Left ventricle myocardium superior (tissue), 1 donor: ENCODE measurements around the gene NCOA7. TPM values are rescaled to one million over a fixed set of nuclear protein-coding genes. Genes with fewer than 3 reads are reported as not detected.
"Not testable (repeated sequence)": the region's sequence is repeated elsewhere in the genome, so short reads cannot be mapped to it uniquely, and the experiment has no call there.

Source experiments
- ATAC-seq: fragments of 200-7000 bp; cut with Tn5 transposase; one replicate; pipeline ENCODE4 v1.9.1; 2020; ENCODE audit warnings: mild to moderate bottlenecking, moderate library complexity
- DNase-seq: peaks from one replicate; pipeline ENCODE4 v3.0.0-alpha.2; 2020
- intact Hi-C: fragments of 100-400 bp; cut with micrococcal nuclease; formaldehyde crosslinking; loops from one replicate; pipeline ENCODE4 v1.11.0; 2022
- total RNA-seq: library from RNA; stranded (reverse); fragmentation: NEBNext Ultra II Directional; extraction: Animal tissue kit (Norgen Biotek cat#: 25700); gene quantifications from one replicate; pipeline ENCODE4 v1.2.1, GENCODE V29; 2021
- donor health status: DM: no; HTN: yes; CAD: no; lungs with severe emphysema.

Gene NCOA7
- total RNA-seq, 1 donor from 2014 or later = 10.2 TPM

DNA sequence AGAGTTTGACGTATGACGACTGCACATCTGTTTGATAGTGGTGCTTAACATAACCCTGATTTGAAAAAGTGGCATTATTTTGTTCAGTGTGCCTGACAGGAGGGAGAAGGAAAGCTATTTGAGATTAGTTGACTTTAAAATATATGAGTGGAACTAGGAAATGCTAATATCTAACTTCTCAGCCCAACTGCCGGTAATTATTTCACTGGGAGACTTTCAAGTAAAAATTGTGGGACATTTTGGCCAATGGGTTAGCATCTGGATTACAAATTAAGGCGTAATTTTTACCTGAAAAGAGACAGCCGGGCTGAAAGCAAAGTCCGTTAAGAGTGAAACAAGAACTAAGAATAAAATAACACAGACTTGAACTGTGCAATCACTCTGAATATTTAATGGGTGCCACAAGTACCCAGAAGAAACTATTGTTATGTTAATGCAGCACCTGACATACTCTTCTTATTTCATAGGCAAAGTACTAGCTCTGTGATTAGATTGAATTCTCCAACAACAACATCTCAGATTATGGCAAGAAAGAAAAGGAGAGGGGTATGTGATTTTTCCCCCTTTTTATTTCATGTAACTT is 39.3 kb upstream of the NCOA7 start:
- intact Hi-C loops = loop anchor here (5.0 kb wide), 1 partner anchor 439 kb away; no protein-coding TSS in a partner anchor
- ATAC-seq (no peak), DNase-seq (no peak)

DNA sequence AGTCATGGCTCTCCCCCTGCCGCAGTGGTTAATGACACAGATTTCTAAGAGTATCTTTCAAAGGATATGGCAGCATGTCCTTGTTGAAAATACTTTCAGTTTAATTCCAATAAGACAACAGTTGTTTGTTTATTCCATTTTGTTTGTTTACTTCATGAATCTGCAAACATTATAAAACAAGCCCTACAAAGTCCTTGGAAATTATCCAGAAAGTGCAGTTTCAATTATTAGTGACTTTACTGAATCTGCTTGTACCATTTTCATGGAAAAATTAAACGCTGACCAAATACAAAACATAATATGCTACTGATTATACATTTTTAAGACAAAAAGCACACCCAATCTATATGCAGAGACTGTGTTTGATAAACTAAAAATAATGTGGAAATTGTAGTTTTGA is 38.0 kb upstream of the NCOA7 start:
- intact Hi-C loops = loop anchor here (5.0 kb wide), 1 partner anchor 440 kb away; no protein-coding TSS in a partner anchor
- no peak for ATAC-seq
- no peak for DNase-seq

DNA sequence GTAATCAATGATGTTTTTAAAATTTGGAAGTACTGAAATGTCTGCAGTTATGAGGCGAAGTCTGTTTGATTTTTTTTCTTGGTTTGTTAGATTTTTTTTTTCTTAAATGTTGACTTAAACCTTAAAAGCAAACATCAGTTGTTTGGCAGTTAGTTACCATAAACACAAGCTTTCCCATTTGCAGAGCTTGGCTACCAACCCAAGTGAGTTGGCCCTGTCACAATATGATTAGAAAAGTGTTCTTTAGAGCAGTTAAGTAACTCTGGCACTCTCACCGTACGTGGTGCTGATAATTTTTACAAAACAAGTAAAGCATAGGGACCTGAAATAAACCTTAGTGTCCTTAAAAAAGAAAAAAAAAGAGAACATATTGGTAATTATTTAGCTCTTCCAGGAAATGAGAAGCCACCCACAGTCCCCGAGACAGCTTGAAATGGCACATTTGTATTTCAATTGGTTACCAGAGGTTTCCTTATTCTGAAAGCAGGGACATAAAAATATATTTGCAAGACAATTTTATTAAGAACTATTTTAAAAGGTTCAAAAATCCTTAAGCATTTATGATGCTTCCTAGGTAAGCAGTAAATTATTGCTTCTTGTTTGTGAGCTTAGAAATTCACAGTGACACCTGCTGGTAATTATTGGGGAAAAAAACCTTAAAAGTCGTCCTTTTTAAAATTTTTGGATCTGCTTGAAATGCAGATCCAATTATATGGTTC is 37.4 kb upstream of the NCOA7 start:
- ATAC-seq (no peak), DNase-seq (no peak)
- intact Hi-C loops = loop anchor here (5.0 kb wide), 1 partner anchor 441 kb away; no protein-coding TSS in a partner anchor

DNA sequence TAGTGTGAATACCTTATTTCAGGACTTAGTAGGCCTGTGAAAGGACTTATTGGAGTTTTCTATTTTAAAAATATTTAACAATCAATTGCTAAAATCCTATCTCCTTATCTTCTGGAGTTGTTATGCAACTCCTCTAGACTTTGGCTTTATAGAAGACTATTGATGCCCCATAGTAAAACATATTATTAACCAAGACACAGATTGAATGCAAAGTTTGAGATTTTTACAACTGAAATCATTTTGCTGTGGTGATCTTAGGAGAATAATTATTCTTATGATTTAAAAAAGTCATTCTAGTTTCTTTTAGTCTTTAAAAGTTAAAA is 36.9 kb upstream of the NCOA7 start:
- DNase-seq (no peak), ATAC-seq (no peak)
- intact Hi-C loops = loop anchor here (5.0 kb wide), 1 partner anchor 442 kb away; no protein-coding TSS in a partner anchor

DNA sequence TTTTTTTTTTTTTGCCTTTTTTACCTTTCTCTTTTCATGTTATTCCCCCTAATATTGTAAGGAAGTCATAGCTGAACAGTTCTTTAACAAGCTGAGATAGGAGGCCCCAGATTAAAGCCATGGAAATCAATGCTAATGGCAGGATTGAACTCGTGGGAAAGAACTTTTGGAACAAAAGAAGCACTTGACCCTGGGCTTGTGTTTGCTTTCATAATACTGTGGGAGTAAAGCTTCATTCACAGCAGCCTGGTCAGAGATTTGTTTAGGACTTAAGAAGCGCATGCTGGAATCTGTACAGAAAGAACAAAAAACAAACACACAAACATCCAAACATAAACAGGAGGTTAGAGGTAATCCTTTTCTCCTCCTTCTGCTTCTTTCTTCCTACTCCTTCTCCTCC is 36.2 kb upstream of the NCOA7 start:
- intact Hi-C loops = loop anchor here (5.0 kb wide), 1 partner anchor 442 kb away; no protein-coding TSS in a partner anchor
- ATAC-seq (no peak), DNase-seq (no peak)

DNA sequence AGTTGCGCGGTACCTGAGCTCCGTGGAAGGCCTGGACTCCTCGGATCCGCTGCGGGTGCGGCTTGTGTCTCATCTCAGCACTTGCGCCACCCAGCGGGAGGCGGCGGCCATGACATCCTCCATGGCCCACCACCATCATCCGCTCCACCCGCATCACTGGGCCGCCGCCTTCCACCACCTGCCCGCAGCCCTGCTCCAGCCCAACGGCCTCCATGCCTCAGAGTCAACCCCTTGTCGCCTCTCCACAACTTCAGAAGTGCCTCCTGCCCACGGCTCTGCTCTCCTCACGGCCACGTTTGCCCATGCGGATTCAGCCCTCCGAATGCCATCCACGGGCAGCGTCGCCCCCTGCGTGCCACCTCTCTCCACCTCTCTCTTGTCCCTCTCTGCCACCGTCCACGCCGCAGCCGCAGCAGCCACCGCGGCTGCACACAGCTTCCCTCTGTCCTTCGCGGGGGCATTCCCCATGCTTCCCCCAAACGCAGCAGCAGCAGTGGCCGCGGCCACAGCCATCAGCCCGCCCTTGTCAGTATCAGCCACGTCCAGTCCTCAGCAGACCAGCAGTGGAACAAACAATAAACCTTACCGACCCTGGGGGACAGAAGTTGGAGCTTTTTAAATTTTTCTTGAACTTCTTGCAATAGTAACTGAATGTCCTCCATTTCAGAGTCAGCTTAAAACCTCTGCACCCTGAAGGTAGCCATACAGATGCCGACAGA is 31.4 kb upstream of the NCOA7 start:
- ATAC-seq = peak; percentile 52

DNA sequence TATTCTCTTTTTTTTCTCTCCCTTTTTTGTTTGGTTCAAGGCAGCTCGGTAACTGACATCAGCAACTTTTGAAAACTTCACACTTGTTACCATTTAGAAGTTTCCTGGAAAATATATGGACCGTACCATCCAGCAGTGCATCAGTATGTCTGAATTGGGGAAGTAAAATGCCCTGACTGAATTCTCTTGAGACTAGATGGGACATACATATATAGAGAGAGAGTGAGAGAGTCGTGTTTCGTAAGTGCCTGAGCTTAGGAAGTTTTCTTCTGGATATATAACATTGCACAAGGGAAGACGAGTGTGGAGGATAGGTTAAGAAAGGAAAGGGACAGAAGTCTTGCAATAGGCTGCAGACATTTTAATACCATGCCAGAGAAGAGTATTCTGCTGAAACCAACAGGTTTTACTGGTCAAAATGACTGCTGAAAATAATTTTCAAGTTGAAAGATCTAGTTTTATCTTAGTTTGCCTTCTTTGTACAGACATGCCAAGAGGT is 30.8 kb upstream of the NCOA7 start:
- DNase-seq (no peak), ATAC-seq (peak; percentile 4)
- intact Hi-C loops = no loop called here

More for the DNA sequence above, 31.4 kb upstream of the NCOA7 start:
- DNase-seq = peak; percentile 77
- intact Hi-C loops = no loop called here

DNA sequence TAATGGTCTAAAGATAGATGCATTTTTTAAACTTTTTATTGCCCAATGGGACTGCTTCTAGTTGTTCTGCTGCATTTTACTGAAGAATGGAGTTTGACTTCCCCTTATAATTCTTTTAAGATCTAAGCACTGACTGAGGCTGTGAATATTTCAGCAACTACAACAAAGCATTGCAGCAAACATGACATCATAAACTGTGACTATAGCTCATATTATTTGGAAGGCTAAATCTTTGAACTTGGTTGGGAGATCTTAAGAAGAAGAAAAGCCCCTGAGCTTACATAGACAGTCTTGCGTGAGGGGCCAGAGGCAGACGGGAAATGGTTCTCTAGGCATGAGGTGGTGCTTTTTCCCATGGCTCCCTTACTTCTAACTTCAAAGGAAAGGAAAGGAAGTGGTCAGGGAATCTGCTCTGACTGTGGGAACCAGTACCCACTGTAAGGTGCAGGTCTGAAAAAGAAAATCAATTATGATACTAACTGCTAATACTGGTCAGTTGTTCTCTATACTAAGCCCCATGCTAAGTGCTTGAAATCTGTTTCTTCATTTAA is 26.6 kb upstream of the NCOA7 start:
- no peak for DNase-seq
- intact Hi-C loops = no loop called here
- no peak for ATAC-seq

DNA sequence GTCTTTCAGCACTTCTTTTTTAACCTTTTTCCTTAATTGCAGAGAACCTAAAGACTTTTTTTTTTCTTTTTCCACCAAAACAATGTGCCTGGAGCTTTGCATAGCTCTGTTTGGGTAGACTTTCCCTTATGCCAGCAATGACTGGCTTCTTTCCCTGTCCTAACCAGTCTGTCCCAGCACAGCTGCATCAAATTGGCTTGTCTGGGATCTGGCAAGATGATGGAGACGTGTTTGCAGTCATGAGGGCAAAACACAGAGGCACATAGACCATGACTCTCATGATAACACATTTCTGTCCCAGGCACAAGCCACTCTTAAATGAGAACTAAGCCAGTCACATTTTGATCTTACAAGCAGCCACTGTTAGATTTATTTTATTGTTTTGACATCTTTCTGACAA is 24.8 kb upstream of the NCOA7 start:
- intact Hi-C loops = no loop called here
- no peak for DNase-seq
- ATAC-seq = peak; percentile 79

DNA sequence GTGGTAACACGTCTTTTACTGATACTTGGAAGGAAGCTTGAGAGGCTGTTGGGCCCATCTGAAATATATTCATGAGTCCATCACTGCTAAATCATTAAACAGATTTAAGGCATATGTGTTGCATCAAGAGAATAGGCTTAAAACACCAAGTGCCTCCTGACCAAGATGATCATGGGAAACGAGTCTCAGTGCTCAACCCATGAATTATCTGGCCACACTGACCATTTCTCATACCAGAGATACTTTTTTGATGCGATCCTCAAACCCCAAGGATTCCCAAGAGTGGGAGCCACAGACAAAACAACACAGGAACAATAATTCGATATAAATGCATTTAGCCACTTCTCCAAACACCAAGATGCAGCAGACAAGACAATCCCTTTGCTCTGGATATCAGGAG is 24.1 kb upstream of the NCOA7 start:
- DNase-seq = no peak
- ATAC-seq = no peak

DNA sequence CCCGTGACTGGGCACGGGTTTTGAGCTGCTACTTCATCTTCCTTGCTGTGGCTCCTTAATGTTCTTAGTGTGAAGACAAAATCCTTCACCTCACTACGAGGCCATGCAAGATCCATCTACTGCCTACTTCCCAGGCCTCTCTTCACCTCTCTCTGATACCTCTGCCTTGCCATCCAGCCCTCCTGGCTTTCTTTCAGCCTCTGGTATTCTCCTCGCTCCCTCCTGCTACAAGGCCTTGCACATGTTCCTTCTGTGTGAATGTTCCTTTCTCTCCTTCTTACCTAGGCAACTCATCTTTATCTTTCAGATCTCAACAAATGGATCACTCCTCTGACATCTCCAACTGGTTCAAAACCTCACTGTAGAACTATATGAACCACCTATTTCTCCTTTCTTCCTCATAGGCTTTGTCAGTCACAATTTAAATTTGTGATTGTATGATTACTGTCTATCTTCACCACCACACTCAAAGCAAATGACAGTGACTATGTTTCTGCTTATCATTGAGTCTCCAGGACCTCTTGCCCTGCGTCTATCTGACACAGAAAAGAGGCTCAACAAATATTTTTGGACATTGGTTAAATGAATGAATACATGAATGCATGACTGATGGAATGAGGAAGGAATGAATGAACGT is 21.5 kb upstream of the NCOA7 start:
- ATAC-seq (no peak), DNase-seq (no peak)
- intact Hi-C loops = loop anchor here (2.0 kb wide), 1 partner anchor 458 kb away; no protein-coding TSS in a partner anchor

More for the DNA sequence above, 24.1 kb upstream of the NCOA7 start:
- intact Hi-C loops = no loop called here

DNA sequence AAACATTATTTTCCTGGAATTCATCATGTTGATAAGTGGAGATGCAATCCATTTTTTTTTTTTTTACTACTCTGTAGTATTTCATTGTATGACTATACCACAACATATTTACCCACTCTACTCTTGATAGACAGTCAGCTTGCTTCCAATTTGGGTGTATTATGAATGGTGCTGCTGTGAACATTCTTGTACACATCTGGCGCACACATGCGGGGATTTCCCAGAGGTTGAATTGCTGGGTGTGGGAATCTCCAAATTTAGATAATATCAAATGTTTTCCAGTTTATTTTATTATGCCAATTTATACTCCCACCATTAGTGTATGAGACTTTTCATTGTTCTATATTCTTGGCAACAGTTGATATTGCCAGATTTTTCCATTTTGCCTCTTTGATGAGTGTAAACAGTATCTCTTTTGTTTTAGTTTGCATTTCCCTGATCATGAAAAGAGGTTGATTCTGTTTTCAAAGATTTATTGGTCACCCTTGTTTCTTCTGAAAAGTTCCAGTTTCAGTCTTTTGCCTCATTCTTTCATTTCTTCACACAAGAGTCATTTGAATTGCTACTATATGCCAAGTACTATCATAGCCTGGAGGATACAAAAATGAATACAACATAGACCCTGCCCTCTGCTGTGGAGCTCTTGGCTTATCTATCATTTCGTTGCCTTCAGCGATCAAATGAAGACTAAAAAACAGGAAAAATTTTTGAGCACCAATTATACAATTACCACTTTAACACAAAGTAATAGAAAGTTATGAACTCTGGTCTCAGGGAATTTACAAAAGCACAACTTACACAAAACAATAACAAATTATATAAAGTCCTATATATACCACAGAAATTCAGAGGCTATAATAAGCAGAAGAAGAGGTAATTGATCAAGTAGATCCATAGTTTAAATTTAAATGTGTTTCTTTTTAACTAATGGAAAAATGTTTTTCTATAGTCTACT is 17.1 kb upstream of the NCOA7 start:
- DNase-seq (no peak), ATAC-seq (peak; percentile 17)
- intact Hi-C loops = no loop called here

DNA sequence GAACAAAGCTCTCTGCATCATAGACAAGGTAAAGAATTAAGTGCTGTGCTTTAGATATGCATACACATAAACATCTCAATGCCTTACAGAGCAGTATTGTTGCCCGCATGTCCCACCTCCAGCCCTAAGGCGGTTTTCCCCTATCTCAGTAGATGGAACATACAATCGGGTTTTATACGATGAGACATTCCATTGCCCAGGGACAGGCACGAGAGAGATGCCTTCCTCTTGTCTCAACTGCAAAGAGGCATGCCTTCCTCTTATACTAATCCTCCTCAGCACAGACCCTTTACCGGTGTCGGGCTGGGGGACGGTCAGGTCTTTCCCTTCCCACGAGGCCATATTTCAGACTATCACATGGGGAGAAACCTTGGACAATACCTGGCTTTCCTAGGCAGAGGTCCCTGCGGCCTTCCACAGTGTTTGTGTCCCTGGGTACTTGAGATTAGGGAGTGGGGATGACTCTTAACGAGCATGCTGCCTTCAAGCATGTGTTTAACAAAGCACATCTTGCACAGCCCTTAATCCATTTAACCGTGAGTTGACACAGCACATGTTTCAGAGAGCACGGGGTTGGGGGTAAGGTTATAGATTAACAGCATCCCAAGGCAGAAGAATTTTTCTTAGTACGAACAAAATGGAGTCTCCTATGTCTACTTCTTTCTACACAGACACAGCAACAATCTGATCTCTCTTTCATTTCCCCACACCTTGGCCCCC is 14.5 kb upstream of the NCOA7 start:
- intact Hi-C loops, DNase-seq, ATAC-seq: not testable (repeated sequence)

DNA sequence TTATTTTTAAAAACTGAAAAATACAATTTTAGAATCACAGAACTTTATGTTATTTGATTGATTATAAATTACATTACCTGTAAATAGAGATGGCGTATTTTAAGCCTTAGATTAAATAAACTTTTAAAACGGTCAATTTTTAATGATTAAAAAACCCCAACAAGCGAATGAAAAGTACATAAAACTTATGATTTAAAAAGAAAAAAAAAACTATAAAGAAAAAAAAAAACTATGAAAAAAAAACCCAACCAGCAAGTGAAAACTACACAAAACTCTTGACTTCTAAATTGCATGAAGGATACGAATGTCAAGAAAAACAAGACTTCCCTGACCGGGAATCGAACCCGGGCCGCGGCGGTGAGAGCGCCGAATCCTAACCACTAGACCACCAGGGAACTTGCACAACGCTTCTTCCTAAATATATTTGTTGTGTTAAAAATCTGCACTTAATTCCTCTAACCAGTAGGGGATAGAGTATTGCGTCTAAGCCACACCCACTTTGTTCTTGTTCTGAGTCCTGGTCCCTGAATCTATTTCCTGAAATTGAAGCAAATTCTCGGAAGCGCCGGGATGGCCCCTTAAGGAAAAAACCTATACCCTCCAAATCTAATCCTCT is 10.7 kb upstream of the NCOA7 start:
- ATAC-seq = peak; percentile 96
- DNase-seq = peak; percentile 84
- intact Hi-C loops = loop anchor here (5.0 kb wide), 1 partner anchor 177 kb away; the partner anchor contains the start of gene HINT3

DNA sequence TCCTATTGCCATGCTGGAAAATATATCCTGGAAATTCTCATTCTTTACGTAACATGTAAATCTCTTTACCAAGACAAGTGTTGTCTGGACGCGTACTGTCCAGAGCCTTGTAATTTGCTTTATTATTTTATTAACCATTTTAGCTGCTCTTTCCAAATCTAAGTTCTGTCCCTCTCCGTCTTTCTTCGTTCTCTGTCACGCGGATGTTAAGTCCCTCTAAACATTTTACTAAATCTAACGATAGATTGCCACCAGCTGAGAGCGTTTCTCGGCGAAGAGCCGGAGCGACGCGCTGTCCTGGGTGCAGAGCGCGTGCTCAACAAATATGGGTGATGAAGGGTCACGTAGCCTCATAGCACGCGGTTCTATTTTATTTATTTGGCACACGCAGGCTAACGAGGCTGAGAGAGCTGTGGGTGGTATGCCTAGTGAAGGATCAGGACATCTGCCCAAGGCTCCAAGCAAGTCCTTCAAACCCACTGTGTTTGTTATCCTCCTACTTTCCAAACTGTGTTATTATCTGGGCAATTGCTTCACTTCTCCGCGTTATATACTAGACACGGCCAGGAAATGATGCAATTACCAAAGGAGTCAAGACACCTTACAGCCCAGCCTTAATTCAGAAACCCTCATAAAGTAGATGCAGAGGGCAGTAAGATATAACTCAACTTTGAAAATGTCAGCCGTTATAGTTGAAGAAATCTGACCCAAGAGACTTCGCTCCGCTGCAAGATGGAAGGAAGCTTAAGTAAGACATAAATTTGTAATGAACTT is 10.0 kb upstream of the NCOA7 start:
- peak; percentile 91 for ATAC-seq
- peak; percentile 74 for DNase-seq
- intact Hi-C loops = loop anchor here (5.0 kb wide), 1 partner anchor 177 kb away; the partner anchor contains the start of gene HINT3

DNA sequence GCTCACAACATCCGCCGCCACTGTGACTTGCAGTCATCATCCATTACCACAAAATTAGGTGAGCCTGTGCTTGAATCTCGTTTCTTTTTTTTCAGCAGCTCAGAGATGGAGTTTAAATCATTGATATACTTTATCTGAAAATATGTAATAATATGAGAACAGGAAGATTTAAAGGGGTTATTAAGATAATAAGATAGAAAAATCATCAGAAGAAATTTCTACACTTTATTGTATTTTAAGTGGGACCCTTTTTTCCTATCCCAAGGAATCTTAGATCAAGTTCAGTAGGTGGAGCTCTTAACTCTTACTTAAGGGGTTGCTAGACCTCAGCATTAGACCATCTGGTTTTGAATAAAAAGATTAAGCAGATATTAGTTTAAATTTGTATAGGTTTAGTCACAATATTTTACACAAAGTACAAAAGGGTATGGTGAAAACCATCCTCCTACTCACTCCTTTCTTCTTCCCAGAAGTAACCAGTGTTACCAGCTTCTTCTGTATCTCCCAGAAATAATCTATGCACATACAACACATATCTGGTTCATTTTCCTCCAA is 9.4 kb upstream of the NCOA7 start:
- ATAC-seq (peak; percentile 35), DNase-seq (no peak)
- intact Hi-C loops = loop anchor here (5.0 kb wide), 1 partner anchor 176 kb away; the partner anchor contains the start of gene HINT3
